Measurements from ENCODE around the gene SEL1L3.

Gene SEL1L3

GRCh38 chr4:25760518-25761157 is 102.2 kb downstream of the SEL1L3 start:
- in situ Hi-C loops (cut with HindIII; ENCODE audit: low sequenced_read_pairs): loop anchor here (10.0 kb wide), 1 partner anchor 346 kb away; no protein-coding TSS in a partner anchor

GRCh38 chr4:25760048-25760447 is 102.7 kb downstream of the SEL1L3 start:
- in situ Hi-C loops (cut with HindIII; ENCODE audit: low sequenced_read_pairs): loop anchor here (10.0 kb wide), 1 partner anchor 345 kb away; no protein-coding TSS in a partner anchor

DNA sequence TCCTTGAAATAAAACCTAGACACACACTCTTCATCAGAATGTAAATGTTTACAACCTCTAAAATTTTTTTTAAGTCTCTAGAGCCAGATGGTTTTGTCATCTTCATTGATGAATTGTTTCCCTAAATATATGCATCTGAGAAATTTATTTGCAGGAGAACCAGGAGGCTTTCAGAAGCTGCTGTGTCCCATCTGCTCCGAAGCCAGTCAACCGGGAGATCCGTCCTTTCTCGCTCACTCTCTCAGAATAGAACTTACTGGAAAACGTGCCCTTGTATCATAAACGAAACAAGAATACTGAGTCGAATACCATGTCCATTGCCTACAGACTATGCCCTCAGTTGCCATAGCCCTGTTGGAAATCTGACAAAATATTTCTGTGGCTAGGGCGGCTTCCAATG is 103.7 kb downstream of the SEL1L3 start:
- in situ Hi-C loops (cut with HindIII; ENCODE audit: low sequenced_read_pairs): no loop called here

- in situ Hi-C loops (cut with HindIII; ENCODE audit: low sequenced_read_pairs): no loop called here
Measured at GRCh38 chr4:25757452-25757851, 105.3 kb downstream of the SEL1L3 start.

DNA sequence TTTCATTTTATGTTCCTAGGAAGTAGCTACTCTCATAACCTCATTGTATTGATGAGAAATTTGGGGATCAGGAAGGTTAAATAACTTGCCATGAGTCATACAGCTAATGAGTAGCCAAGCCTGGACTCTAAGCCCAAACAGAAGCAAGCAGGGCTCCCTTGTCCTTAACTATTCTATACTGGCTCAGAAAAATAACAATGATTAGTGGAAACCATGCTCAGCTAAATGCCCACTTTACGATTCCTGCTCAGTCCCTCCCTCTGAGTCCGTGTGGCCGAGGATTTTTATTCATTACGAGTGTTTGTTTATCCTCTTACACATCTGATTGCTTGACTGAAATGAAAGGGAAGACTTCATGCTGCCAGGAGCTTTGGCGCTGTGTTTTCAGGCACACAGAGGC is 106.3 kb downstream of the SEL1L3 start:
- in situ Hi-C loops (cut with HindIII; ENCODE audit: low sequenced_read_pairs): no loop called here

DNA sequence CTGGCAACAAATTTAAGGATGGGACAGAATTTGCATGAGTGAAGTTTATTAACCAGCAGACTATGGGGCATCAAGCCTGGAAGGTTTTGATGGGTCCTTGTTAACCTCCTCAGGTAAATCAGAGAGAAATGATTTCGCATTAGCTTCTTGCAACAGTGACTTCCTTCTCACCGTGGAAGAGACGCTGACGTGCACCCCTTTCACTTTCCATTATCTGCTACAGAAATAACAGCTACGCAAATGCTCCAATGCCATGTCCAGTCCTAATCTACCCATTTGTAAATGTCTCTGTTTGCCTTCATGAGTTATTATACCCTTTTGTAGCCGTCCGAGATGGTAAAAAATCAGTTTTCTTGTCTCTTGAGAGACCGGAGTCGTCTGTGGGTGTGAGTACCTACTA is 106.9 kb downstream of the SEL1L3 start:
- in situ Hi-C loops (cut with HindIII; ENCODE audit: low sequenced_read_pairs): no loop called here

GRCh38 chr4:25753239-25753638 is 109.5 kb downstream of the SEL1L3 start:
- in situ Hi-C loops (cut with HindIII; ENCODE audit: low sequenced_read_pairs): no loop called here

- in situ Hi-C loops (cut with HindIII; ENCODE audit: low sequenced_read_pairs): no loop called here
Measured at GRCh38 chr4:25750874-25751273, 111.9 kb downstream of the SEL1L3 start.

- in situ Hi-C loops (cut with HindIII; ENCODE audit: low sequenced_read_pairs): no loop called here
Measured at GRCh38 chr4:25749150-25749794, 113.5 kb downstream of the SEL1L3 start.

- in situ Hi-C loops (cut with HindIII; ENCODE audit: low sequenced_read_pairs): no loop called here
Measured at GRCh38 chr4:25743971-25744370, 118.8 kb downstream of the SEL1L3 start.

GRCh38 chr4:25729564-25729963 is 133.2 kb downstream of the SEL1L3 start:
- in situ Hi-C loops (cut with HindIII; ENCODE audit: low sequenced_read_pairs): no loop called here

- in situ Hi-C loops (cut with HindIII; ENCODE audit: low sequenced_read_pairs): no loop called here
Measured at GRCh38 chr4:25728886-25729285, 133.9 kb downstream of the SEL1L3 start.

DNA sequence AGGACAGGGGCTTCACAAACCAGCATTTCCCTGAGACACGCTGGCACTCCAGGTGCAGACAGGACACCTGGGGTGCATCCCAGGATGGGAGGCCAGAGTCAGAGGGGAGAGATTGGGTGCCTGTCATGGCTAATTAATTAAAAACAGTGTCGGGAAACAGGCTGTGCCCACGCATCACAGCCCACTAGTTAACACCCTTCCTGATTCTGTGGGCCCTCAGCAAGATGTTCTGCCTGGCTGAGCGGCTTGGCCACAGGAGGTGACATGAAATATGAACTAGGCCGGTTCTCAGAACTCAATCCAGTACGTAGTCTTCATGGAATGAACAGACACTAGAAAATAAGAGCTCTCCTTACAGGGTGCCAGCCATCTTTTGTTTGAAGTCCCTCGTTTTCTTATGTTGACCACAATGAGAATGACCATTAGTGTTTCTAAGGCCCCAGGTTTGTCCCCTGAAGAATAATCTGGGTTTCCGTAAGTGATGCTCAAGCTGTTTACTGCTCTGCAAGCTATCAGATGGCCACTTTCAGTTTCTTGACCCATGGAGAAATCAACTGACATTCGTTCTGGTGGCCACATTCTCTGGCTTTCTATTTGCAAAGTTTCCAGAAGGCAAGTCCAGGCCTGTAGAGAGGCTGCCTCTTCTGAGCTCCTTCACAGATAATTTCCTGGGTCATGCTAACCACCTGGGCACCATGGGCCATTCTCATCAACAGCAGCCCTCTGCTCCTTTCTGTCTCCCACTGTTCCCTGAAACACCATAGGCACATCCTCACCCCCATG is 134.9 kb downstream of the SEL1L3 start:
- in situ Hi-C loops (cut with HindIII; ENCODE audit: low sequenced_read_pairs): no loop called here

DNA sequence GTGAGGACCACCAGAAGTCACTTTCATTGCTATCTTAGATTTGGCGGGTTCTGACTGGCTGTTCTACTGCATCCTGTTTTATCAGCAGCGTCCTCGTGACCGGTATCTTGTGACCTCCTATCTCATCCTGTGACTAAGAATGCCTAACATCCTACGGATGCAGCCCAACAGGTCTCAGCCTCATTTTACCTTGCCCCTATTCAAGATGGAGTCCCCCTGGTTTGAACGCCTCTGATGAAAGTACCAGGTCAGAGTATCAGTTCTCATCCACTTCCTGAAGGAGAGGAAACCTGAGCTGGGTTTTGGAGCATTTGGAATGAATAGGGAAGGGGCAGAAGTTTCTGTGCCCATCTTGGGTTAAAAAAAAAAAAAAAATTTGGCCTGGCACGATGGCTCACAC is 136.9 kb downstream of the SEL1L3 start:
- in situ Hi-C loops (cut with HindIII; ENCODE audit: low sequenced_read_pairs): no loop called here

DNA sequence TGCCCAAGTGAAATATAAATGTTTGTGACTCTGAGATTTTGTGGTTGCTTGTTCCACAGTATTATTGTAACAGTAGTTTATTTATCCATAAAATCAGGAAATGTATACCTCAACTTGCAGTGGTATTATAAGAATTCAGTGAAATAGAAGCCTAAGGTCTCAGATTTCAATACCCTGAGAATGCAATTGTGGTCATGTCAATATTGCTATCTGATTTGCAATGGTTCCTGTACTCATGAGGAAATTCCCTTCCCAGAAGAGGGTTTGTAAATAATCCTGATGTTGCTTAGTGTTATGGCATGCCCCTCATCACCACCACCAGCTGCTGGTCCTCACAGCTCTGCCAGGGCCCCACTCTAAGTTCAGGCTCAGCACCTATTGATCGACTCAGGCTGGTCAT is 139.4 kb downstream of the SEL1L3 start:
- in situ Hi-C loops (cut with HindIII; ENCODE audit: low sequenced_read_pairs): no loop called here

DNA sequence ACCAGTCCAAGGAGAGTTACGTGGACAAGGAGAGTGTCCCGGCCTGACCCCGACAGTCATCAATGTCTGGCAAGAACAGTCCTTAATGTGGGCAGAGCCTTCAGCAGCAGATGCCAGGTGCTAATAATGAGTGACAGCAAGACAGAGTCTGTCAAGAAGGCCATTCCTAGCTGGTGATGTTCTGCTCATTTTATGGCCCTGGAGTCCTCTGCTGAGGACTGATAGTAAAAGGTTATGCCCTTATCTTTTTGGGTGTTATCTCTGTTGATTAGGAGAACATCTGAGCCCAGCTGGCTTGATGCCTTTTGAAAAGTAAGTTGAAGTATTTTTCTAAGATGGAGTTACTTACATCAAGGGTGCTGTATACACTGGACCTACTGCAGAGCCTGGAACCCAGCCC is 139.8 kb downstream of the SEL1L3 start:
- in situ Hi-C loops (cut with HindIII; ENCODE audit: low sequenced_read_pairs): no loop called here

GRCh38 chr4:25713812-25714211 is 149.0 kb downstream of the SEL1L3 start:
- in situ Hi-C loops (cut with HindIII; ENCODE audit: low sequenced_read_pairs): no loop called here

DNA sequence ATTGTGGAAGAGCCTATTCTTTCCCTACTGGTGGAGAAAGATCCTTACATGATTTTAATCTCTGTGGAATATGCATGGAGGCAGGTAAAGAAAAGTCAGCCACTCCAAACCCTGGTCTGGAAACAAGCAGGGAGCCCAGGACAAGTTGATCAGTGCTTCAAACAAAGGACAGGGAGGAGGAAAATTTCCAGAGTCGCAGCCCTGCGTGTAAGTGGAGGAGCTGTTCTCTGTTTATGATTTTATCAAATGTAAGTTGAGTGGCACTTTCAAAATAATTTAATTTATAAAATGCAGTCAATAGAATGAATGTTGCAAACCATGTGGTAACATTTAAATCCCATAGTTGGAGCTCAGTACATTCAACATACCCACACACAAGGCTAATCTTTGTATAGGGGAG is 150.2 kb downstream of the SEL1L3 start:
- in situ Hi-C loops (cut with HindIII; ENCODE audit: low sequenced_read_pairs): no loop called here

- in situ Hi-C loops (cut with HindIII; ENCODE audit: low sequenced_read_pairs): no loop called here
Measured at GRCh38 chr4:25710637-25711036, 152.2 kb downstream of the SEL1L3 start.

DNA sequence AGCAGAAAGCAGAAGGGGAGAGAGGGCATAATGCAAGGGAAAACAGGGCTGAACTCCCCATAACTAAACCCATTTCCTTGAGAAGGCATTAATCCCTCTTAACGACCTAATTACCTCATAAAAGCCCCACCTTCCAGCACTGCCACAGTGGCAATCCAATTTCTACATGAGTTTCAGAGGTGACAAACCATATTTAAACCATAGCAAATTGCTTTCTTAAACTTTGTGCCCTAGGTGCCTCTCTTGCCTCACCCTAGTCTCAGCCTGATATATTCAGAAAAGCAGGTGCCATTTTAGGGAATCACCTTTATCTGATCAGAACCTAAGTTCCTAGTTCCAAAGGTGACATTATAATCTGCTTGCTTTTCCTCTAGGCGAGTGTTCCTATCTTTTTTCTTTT is 158.3 kb downstream of the SEL1L3 start:
- in situ Hi-C loops (cut with HindIII; ENCODE audit: low sequenced_read_pairs): no loop called here

DNA sequence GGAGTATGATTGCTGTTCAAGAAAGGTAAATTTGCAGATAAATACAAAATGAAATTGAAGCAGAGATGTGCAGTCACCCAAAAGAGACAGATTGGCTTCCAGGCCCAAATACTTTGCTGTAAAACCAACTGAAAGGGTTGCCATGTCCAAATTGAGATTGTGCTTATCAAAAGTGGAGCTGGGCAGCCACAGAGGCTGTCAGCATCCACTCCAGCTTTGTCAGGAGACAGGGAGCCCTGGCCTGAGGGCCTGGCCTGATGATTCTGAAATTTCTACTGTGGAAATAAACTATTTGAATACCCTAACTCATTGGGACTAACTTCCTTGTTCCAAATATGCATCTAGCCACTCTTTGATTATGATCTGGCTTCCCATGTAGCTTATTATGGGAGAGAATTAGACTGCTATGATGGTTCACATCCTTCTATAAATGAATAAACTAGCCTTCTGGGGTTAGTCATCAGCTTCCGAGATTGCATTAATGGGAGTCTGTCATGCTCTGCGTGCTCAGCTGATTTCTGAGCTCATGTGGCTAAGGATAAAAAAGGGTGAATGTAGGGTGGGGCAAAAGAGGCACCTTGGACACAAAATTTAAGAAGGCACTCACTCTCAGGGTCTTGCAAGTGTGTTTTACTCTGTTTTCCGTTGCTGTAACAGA is 158.9 kb downstream of the SEL1L3 start:
- in situ Hi-C loops (cut with HindIII; ENCODE audit: low sequenced_read_pairs): no loop called here

Data from endothelial cell of hepatic sinusoid (primary cell).